AG04449 (cell line): ENCODE measurements around the gene TMEM80.

Source experiments
- CTCF ChIA-PET: fragments of 350-600 bp; formaldehyde crosslinking; extraction: SDS; loops from one replicate; lab custom pipeline; 2021; ENCODE audit warnings: antibody characterized with exemption; lab: Yijun Ruan, JAX
- POLR2A ChIA-PET: fragments of 400-600, 350-600 bp; formaldehyde crosslinking; extraction: SDS; loops from one replicate; lab custom pipeline; 2020; ENCODE audit warnings: antibody characterized with exemption, inconsistent platforms; lab: Yijun Ruan, JAX
- DNase-seq: peaks from one replicate; pipeline ENCODE4 v3.0.0-alpha.2; 2010; ENCODE audit warnings: low read depth, low spot score
- H3K4me3 ChIP-seq: 2 replicates; pipeline ENCODE4 v1.5.1; 2011; ENCODE audit warnings: low read depth, mild to moderate bottlenecking, control low read depth, low read length
- CTCF ChIP-seq: IDR thresholded peaks from one replicate; pipeline ENCODE4 v1.5.1; 2011; ENCODE audit warnings: mild to moderate bottlenecking, moderate library complexity, low read length, control low read depth, inconsistent platforms; ENCODE audit not compliant: insufficient read depth; ENCODE audit errors: missing control alignments

The TMEM80 gene

GRCh38 chr11:660681-661444 lies 34.8 kb upstream of the TMEM80 start:
- ChIA-PET POLR2A (no interaction called here), CTCF (interaction anchor here (0.7 to 2.9 kb wide), 5 partner anchors 10 to 138 kb away, joined by 3 to 22 read pairs (median 4); no protein-coding TSS in a partner anchor)
- DNase-seq = no peak
- TF ChIP-seq CTCF = no peak
- no peak overlapping the region for H3K4me3 ChIP-seq

GRCh38 chr11:662689-663274 lies 32.8 kb upstream of the TMEM80 start:
- H3K4me3 ChIP-seq = no peak overlapping the region
- POLR2A ChIA-PET = no interaction called here
- DNase-seq = no peak
- CTCF ChIA-PET = interaction anchor here (0.6 to 2.9 kb wide), 11 partner anchors 10 to 91 kb away, joined by 3 to 22 read pairs (median 3); partner anchors contain the start of genes DEAF1 and TMEM80
- peak; percentile 86 for TF ChIP-seq CTCF

- ChIA-PET POLR2A (no interaction called here), CTCF (interaction anchor here (0.9 to 2.2 kb wide), 5 partner anchors 10 to 58 kb away, joined by 3 to 7 read pairs (median 3); no protein-coding TSS in a partner anchor)
- TF ChIP-seq CTCF = no peak
- no peak overlapping the region for H3K4me3 ChIP-seq
- no peak for DNase-seq
These were observed 30.4 kb upstream of the TMEM80 start for GRCh38 chr11:665062-665703.

- POLR2A ChIA-PET = no interaction called here
- CTCF ChIA-PET = interaction anchor here (1.2 to 2.2 kb wide), 4 partner anchors 16 to 57 kb away, joined by 3 to 7 read pairs (median 4); no protein-coding TSS in a partner anchor
- H3K4me3 ChIP-seq = no peak overlapping the region
- peak; percentile 17 for DNase-seq
- TF ChIP-seq CTCF = no peak
These were observed 29.8 kb upstream of the TMEM80 start for GRCh38 chr11:665704-666281.

- TF ChIP-seq CTCF = no peak
- H3K4me3 ChIP-seq = no peak overlapping the region
- CTCF ChIA-PET = interaction anchor here (1.0 to 1.5 kb wide), 2 partner anchors 10 to 49 kb away, joined by 4 read pairs; no protein-coding TSS in a partner anchor
- POLR2A ChIA-PET = no interaction called here
- DNase-seq = no peak
These were observed 21.8 kb upstream of the TMEM80 start for GRCh38 chr11:673866-674265.
